RWPE2 (cell line): ENCODE data around the gene DIDO1.

Source experiments
- ATAC-seq: fragments of 200-7000 bp; cut with Tn5 transposase; 3 replicates; pipeline ENCODE4 v1.9.1; 2021; ENCODE audit warnings: low read depth
- DNase-seq: peaks from one replicate; pipeline ENCODE4 v3.0.0-alpha.2; 2020; ENCODE audit warnings: low spot score
- H3K27ac ChIP-seq: fragments of 450-650 bp; 2 replicates; pipeline ENCODE4 v1.5.1; 2017; ENCODE audit warnings: mild to moderate bottlenecking; ENCODE audit not compliant: poor library complexity, severe bottlenecking
- H3K27me3 ChIP-seq: fragments of 250-450 bp; sonication (Bioruptor Pico); 2 replicates; pipeline ENCODE4 v1.5.1; 2021; ENCODE audit warnings: mild to moderate bottlenecking, moderate library complexity; ENCODE audit not compliant: insufficient read depth, poor library complexity, severe bottlenecking
- H3K36me3 ChIP-seq: fragments of 250-450 bp; sonication (Bioruptor Pico); 2 replicates; pipeline ENCODE4 v1.5.1; 2020; ENCODE audit warnings: low read depth, mild to moderate bottlenecking, moderate library complexity
- H3K4me1 ChIP-seq: fragments of 250-450 bp; sonication (Bioruptor Pico); 2 replicates; pipeline ENCODE4 v1.5.1; 2021; ENCODE audit warnings: mild to moderate bottlenecking, moderate library complexity; ENCODE audit not compliant: insufficient read depth, poor library complexity, severe bottlenecking
- H3K4me3 ChIP-seq: fragments of 250-450 bp; sonication (Bioruptor Pico); 2 replicates; pipeline ENCODE4 v1.5.1; 2021; ENCODE audit warnings: mild to moderate bottlenecking, moderate library complexity; ENCODE audit not compliant: severe bottlenecking
- H3K9me3 ChIP-seq: fragments of 250-450 bp; sonication (Bioruptor Pico); 2 replicates; pipeline ENCODE4 v1.5.1; 2021; ENCODE audit warnings: mild to moderate bottlenecking, moderate library complexity; ENCODE audit not compliant: severe bottlenecking
- TF ChIP-seq, protein P1 (sequence below): fragments of 450-650 bp; IDR thresholded peaks from one replicate; pipeline ENCODE4 v1.5.1; 2017; ENCODE audit warnings: mild to moderate bottlenecking, moderate library complexity; ENCODE audit not compliant: poor library complexity, severe bottlenecking

DIDO1 gene

DNA sequence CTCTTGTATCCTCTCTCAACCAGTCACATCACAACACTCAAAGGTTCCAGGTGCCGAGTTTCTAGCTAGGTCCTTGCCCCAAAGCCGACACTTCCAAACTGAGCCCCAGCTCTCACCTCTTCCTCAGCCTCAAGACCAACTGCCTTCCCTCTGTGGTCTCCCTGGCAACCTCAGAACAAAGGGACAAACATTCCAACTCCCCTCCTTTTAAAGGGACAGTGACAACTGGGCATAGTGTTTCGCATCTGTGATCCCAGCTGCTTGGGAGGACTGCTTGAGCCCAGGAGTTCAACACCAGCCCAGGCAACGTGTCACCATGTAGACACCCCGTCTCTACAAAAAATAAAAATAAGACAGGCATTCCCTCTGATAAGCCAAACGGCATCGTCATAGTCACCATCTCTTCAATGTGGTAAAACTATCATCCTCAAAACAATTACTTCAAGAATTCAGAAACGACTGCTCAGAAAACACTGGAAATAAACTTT lies 11.3 kb downstream of the DIDO1 start:
- Histone ChIP-seq H3K36me3 (peaks cover 67% of the 10 kb centered on the region), H3K4me1 (peaks cover 25% of the 10 kb centered on the region), H3K27me3 (no peaks in the 10 kb centered on the region), H3K4me3 (no peak overlapping the region), H3K27ac (no peak overlapping the region), H3K9me3 (no peaks in the 10 kb centered on the region)
- ATAC-seq (peak; percentile 48), DNase-seq (peak; percentile 49)
- TF ChIP-seq, protein P1, sequence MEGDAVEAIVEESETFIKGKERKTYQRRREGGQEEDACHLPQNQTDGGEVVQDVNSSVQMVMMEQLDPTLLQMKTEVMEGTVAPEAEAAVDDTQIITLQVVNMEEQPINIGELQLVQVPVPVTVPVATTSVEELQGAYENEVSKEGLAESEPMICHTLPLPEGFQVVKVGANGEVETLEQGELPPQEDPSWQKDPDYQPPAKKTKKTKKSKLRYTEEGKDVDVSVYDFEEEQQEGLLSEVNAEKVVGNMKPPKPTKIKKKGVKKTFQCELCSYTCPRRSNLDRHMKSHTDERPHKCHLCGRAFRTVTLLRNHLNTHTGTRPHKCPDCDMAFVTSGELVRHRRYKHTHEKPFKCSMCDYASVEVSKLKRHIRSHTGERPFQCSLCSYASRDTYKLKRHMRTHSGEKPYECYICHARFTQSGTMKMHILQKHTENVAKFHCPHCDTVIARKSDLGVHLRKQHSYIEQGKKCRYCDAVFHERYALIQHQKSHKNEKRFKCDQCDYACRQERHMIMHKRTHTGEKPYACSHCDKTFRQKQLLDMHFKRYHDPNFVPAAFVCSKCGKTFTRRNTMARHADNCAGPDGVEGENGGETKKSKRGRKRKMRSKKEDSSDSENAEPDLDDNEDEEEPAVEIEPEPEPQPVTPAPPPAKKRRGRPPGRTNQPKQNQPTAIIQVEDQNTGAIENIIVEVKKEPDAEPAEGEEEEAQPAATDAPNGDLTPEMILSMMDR, result no peak

DNA sequence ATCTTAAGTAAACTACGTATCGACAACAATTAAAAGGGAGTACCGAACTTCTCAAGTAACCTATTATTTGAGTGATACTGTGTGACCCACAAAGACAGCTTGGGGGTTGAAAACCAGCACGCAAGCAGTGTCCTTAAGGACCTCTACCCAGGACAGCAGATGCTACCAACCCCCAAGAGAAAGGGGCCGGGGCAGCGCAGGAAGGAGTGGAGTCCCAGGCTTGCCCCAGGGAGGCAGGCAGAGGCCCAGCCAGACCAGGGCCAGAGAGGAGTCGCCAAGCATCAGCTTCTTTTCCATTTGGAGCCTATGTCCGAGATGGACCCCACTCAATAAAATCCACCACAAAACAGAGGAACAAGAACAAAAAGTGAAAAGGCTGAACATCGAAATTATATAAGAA lies 11.9 kb downstream of the DIDO1 start:
- peaks cover 25% of the 10 kb centered on the region for H3K4me1 ChIP-seq
- no peak for ATAC-seq

DNA sequence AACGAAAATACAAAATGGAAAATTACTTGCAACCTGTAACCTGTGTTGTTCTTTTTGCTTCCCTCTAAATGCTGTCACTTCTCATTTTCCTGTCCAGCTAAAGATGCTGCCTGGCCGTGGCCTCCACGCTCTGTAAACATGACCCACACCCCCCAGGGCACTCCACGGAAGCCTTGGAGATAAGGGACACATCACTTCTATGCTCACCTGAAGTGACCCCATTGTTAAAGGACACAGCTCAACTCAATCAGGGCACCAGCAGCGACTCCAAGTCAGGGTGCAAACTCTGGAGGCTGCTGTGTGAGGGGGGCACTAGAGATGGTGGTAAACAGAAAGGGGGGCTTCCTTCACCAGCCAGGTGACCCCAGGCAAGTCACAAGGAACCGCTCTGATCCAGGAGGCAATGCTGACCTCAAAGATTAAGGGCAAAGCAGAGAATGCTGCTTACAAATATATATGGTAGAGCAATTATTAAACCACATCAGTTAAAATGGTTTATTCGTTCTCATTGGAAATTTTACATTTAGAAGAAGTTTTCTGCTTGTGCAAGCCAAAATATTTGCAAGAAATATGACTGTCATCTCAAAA lies 13.2 kb downstream of the DIDO1 start:
- TF ChIP-seq, protein P1, result no peak
- ATAC-seq, result no peak
- Histone ChIP-seq H3K9me3 (no peaks in the 10 kb centered on the region), H3K36me3 (peaks cover 83% of the 10 kb centered on the region), H3K27ac (no peak overlapping the region), H3K4me1 (peaks cover 18% of the 10 kb centered on the region), H3K4me3 (no peak overlapping the region), H3K27me3 (no peaks in the 10 kb centered on the region)
- peak; percentile 61 for DNase-seq

More for the DNA sequence above, 11.9 kb downstream of the DIDO1 start:
- H3K27ac ChIP-seq, result no peak overlapping the region
- no peak overlapping the region for H3K4me3 ChIP-seq
- TF ChIP-seq, protein P1, result no peak
- peak; percentile 78 for DNase-seq
- H3K27me3 ChIP-seq, result no peaks in the 10 kb centered on the region
- no peaks in the 10 kb centered on the region for H3K9me3 ChIP-seq
- H3K36me3 ChIP-seq, result peaks cover 70% of the 10 kb centered on the region

DNA sequence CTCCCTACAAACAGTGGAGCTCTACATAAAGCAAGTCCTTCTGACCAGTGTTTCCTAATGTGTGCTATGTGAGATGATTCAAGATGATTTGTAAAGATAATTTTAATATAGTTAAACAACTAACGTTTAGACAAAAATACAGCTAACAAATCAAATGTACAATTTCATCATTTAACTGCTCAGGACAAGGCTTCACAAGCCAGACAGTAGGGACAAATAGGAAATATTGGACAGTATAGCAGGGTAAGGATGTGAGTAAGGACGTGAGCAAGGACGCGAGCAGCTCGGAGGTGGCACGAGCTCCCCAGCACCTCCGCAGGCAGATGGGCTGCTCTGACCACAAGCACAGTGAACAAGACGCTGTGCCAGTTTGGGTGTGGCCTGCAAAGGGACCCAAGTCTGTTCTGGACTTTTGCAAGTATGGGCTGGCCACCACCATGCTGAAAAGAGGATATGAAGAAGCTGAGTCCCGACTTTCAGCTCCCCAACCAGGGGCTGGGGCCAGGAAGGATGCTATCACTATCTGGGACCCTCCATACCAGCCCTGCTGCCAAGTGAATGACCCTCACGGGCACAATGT lies 14.5 kb downstream of the DIDO1 start:
- H3K27me3 ChIP-seq, result no peaks in the 10 kb centered on the region
- H3K36me3 ChIP-seq, result peaks cover 97% of the 10 kb centered on the region

More for the DNA sequence above, 14.5 kb downstream of the DIDO1 start:
- no peak overlapping the region for H3K27ac ChIP-seq
- DNase-seq (peak; percentile 74), ATAC-seq (no peak)
- TF ChIP-seq, protein P1, result no peak
- no peaks in the 10 kb centered on the region for H3K9me3 ChIP-seq
- peaks cover 4% of the 10 kb centered on the region for H3K4me1 ChIP-seq
- H3K4me3 ChIP-seq, result no peak overlapping the region
